GM10248 (cell line): ENCODE data around the gene ZDHHC1.

Experiments used
- CTCF ChIA-PET: fragments of 300-600 bp; sonication (Branson Sonifier 250); formaldehyde crosslinking; extraction: SDS; loops from one replicate; lab custom pipeline; 2021; ENCODE audit warnings: antibody characterized with exemption; lab: Yijun Ruan, JAX
- POLR2A ChIA-PET: fragments of 350-650 bp; sonication (Branson Sonifier 250); formaldehyde crosslinking; extraction: SDS; loops from one replicate; lab custom pipeline; 2020; ENCODE audit warnings: antibody characterized with exemption; lab: Yijun Ruan, JAX
- DNase-seq: peaks from one replicate; pipeline ENCODE4 v3.0.0; 2012; ENCODE audit errors: extremely low spot score
- CTCF ChIP-seq: IDR thresholded peaks from 2 replicates; pipeline ENCODE4 v1.5.1; 2012; ENCODE audit warnings: mild to moderate bottlenecking, low read depth; ENCODE audit errors: extremely low read depth, missing control alignments, control extremely low read depth

ZDHHC1 gene

DNA sequence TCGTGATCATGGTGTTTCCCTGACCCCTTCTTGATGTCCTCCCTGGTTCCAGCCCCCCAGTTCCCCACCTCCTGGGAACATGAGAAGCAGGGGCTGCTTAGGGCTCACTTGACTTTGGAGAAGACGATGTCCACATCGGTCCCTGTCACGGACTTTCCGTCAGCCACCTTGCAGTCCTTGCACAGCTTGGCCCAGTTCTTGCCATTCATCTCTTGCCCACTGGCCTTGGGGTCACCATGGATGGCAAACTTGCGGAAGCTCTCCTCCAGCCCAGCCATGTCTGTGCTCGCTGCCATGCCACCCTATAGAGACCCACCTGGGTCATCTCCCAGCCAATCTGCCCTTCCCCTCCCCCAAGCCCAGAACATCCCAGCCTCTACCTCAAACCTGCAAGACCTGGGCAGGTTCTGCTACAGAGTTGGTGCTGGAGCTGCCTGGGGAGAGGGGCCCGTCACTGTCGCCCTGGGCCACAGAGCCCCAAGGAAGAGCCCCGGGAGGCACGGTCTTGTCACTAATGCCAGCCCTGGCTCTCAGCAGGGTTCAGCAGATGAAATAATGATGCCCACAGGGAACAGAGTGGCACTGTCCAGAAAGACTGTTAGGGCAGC is 25.4 kb downstream of the ZDHHC1 start:
- no peak for TF ChIP-seq CTCF
- CTCF ChIA-PET, result interaction anchor here (1.0 to 1.9 kb wide), 4 partner anchors 8 to 130 kb away, joined by 3 to 8 read pairs (median 3); no protein-coding TSS in a partner anchor
- no peak for DNase-seq
- POLR2A ChIA-PET, result no interaction called here

- DNase-seq, result no peak
- CTCF ChIA-PET, result interaction anchor here (1.0 to 4.8 kb wide), 6 partner anchors 8 to 129 kb away, joined by 3 to 24 read pairs (median 3); no protein-coding TSS in a partner anchor
- POLR2A ChIA-PET, result no interaction called here
- TF ChIP-seq CTCF, result no peak
These were observed 26.1 kb downstream of the ZDHHC1 start for GRCh38 chr16:67389911-67390815.

- no peak for DNase-seq
- POLR2A ChIA-PET, result no interaction called here
- CTCF ChIA-PET, result interaction anchor here (1.0 to 4.8 kb wide), 3 partner anchors 11 to 25 kb away, joined by 3 to 24 read pairs (median 4); no protein-coding TSS in a partner anchor
- TF ChIP-seq CTCF, result no peak
These were observed 27.7 kb downstream of the ZDHHC1 start for GRCh38 chr16:67388591-67388990.

- CTCF ChIA-PET, result interaction anchor here (1.0 to 4.8 kb wide), 2 partner anchors 11 to 26 kb away, joined by 4 to 24 read pairs; no protein-coding TSS in a partner anchor
- POLR2A ChIA-PET, result no interaction called here
- DNase-seq, result no peak
- TF ChIP-seq CTCF, result no peak
These were observed 28.1 kb downstream of the ZDHHC1 start for GRCh38 chr16:67388191-67388590.

- TF ChIP-seq CTCF, result no peak
- CTCF ChIA-PET, result interaction anchor here (1.0 to 4.8 kb wide), 2 partner anchors 12 to 26 kb away, joined by 4 to 24 read pairs; no protein-coding TSS in a partner anchor
- POLR2A ChIA-PET, result no interaction called here
- DNase-seq, result no peak
These were observed 28.7 kb downstream of the ZDHHC1 start for GRCh38 chr16:67387479-67388079.
